Measurements from ENCODE around the gene PYGO2. TPM values are rescaled to one million over a fixed set of nuclear protein-coding genes. Genes with fewer than 3 reads are reported as not detected.
A peak's percentile ranks its signal among the peaks of the same experiment; 100 is the strongest.

PYGO2 gene
- total RNA-seq, 1 experiment from 2014 or later = 33.2 TPM

DNA sequence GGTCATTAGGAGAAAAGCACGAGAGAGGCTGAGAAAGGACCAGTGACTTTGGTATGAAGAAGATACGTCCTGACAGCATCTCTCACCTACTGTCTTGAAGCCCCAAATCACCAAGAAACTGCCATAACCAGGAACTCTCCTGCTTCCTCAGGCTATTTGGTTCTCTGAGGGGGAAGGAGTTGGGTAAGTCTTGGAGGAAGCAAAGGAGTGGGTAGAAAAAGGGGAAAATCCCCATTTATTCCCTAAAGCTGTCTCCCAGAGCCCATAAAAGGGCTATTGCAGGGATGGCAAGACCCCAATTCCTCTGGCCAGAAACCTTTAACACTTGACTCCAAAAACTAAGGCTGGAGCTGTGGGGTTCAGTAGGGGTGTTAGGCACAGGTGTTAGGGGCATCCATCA lies 3.5 kb downstream of the PYGO2 start:
- H4K20me1 ChIP-seq (ENCODE audit: insufficient read depth) = no peaks in the 10 kb centered on the region
- no peaks in the 10 kb centered on the region for H3K36me3 ChIP-seq (ENCODE audit: low read depth)
- intact Hi-C loops (cut with micrococcal nuclease; ENCODE audit: unreplicated experiment) = no loop called here
- H3K4me1 ChIP-seq (replicated peaks; ENCODE audit: insufficient read depth) = peaks cover 22% of the 10 kb centered on the region
- BruUV-seq (replicated peaks) = no TSS peak
- TF ChIP-seq CTCF (conservative IDR thresholded peaks at IDR 0.05) (no peak), EZH2 (IDR thresholded peaks at IDR 0.05; ENCODE audit: low read depth) (no peak)
- H3K9me2 ChIP-seq (ENCODE audit: insufficient read depth) = no peaks in the 10 kb centered on the region
- DNase-seq = no peak
- H3K27ac ChIP-seq = no peak overlapping the region
- H3K9me3 ChIP-seq (ENCODE audit: insufficient read depth, low read depth) = no peaks in the 10 kb centered on the region
- H3K79me2 ChIP-seq (ENCODE audit: low read depth) = peaks cover 12% of the 10 kb centered on the region
- no peak overlapping the region for H3K4me2 ChIP-seq
- peaks cover 26% of the 10 kb centered on the region for H3F3A ChIP-seq (ENCODE audit: insufficient read depth, low read depth)
- H3K27me3 ChIP-seq (ENCODE audit: insufficient read depth, low read depth) = no peaks in the 10 kb centered on the region
- ChIA-PET POLR2A (ENCODE audit: unreplicated experiment) (interaction anchor here (0.6 kb wide), 1 partner anchor 75 kb away, joined by 3 read pairs; no protein-coding TSS in a partner anchor), CTCF (interaction anchor here (0.6 kb wide), 1 partner anchor 37 kb away, joined by 4 read pairs; no protein-coding TSS in a partner anchor)
- H2AFZ ChIP-seq = no peak overlapping the region
- no peak overlapping the region for H3K4me3 ChIP-seq

DNA sequence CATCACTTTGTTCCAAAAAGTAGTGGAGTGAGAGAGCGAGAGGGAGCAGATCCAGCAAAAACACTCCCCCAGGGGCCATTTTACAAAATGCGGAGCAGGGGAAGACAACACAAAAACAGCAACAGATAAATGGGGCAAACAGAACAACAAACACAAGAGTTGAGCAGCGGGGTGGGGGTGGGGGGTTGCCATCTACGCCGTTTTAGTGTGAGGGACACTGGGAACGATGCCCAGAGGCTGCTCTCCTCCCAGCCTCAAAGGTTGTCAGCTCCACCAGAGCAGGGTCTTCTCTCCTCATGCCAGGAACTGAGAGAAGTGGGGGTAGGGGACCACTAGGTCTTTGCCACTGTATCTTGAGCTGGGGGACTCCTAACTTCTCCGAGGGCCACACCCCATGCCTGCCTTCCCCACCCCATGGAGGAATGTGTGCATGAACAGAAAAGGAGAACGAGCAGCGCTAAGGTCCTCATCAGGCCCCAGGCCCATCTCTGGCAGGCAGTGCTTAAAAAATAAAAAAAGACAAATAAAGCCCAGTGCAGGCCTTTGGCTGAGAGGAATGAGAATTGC lies 4.4 kb downstream of the PYGO2 start:
- Histone ChIP-seq H3K9me2 (ENCODE audit: insufficient read depth) (no peaks in the 10 kb centered on the region), H2AFZ (no peak overlapping the region), H3K27ac (no peak overlapping the region), H3K9me3 (ENCODE audit: insufficient read depth, low read depth) (no peaks in the 10 kb centered on the region), H3K79me2 (ENCODE audit: low read depth) (peaks cover 12% of the 10 kb centered on the region), H4K20me1 (ENCODE audit: insufficient read depth) (no peaks in the 10 kb centered on the region), H3K4me1 (replicated peaks; ENCODE audit: insufficient read depth) (peaks cover 14% of the 10 kb centered on the region), H3K4me3 (no peak overlapping the region), H3K4me2 (no peak overlapping the region), H3K27me3 (ENCODE audit: insufficient read depth, low read depth) (no peaks in the 10 kb centered on the region), H3F3A (ENCODE audit: insufficient read depth, low read depth) (peaks cover 22% of the 10 kb centered on the region), H3K36me3 (ENCODE audit: low read depth) (no peaks in the 10 kb centered on the region)
- no TSS peak for BruUV-seq (replicated peaks)
- intact Hi-C loops (cut with micrococcal nuclease; ENCODE audit: unreplicated experiment) = no loop called here
- DNase-seq = no peak
- ChIA-PET CTCF (no interaction called here), POLR2A (ENCODE audit: unreplicated experiment) (interaction anchor here (0.6 kb wide), 1 partner anchor 29 kb away, joined by 3 read pairs; no protein-coding TSS in a partner anchor)
- TF ChIP-seq EZH2 (IDR thresholded peaks at IDR 0.05; ENCODE audit: low read depth) (no peak), CTCF (conservative IDR thresholded peaks at IDR 0.05) (no peak)

GRCh38 chr1:154956544-154956941 lies 5.0 kb downstream of the PYGO2 start:
- TF ChIP-seq CTCF (conservative IDR thresholded peaks at IDR 0.05) (no peak), EZH2 (IDR thresholded peaks at IDR 0.05; ENCODE audit: low read depth) (no peak)
- H3K9me2 ChIP-seq (ENCODE audit: insufficient read depth) = no peaks in the 10 kb centered on the region
- ChIA-PET CTCF (interaction anchor here (0.9 kb wide), 1 partner anchor 397 kb away, joined by 4 read pairs; no protein-coding TSS in a partner anchor), POLR2A (ENCODE audit: unreplicated experiment) (interaction anchor here (0.7 to 1.3 kb wide), 3 partner anchors 14 to 19 kb away, joined by 4 to 7 read pairs (median 4); partner anchors contain the start of gene SHC1)
- peak overlapping the region; percentile 75; the same call in 1 of the 2 replicates for H3K4me3 ChIP-seq
- intact Hi-C loops (cut with micrococcal nuclease; ENCODE audit: unreplicated experiment) = loop anchor here (1.0 kb wide), 1 partner anchor 17 kb away; no protein-coding TSS in a partner anchor
- H3K27ac ChIP-seq = no peak overlapping the region
- BruUV-seq (replicated peaks) = no TSS peak
- H3F3A ChIP-seq (ENCODE audit: insufficient read depth, low read depth) = peaks cover 19% of the 10 kb centered on the region
- H3K27me3 ChIP-seq (ENCODE audit: insufficient read depth, low read depth) = no peaks in the 10 kb centered on the region
- peaks cover 14% of the 10 kb centered on the region for H3K4me1 ChIP-seq (replicated peaks; ENCODE audit: insufficient read depth)
- H3K36me3 ChIP-seq (ENCODE audit: low read depth) = no peaks in the 10 kb centered on the region
- DNase-seq = no peak
- H3K4me2 ChIP-seq = peak overlapping the region; percentile 91
- H3K9me3 ChIP-seq (ENCODE audit: insufficient read depth, low read depth) = no peaks in the 10 kb centered on the region
- peaks cover 12% of the 10 kb centered on the region for H3K79me2 ChIP-seq (ENCODE audit: low read depth)
- H2AFZ ChIP-seq = 0 out of 2 replicates have a peak overlapping the region, but pooled peaks have one; percentile 76
- no peaks in the 10 kb centered on the region for H4K20me1 ChIP-seq (ENCODE audit: insufficient read depth)

Measured in PC-9 (cell line).